H4 (cell line): Measurements from ENCODE around the gene KDM4C. TPM values are rescaled to one million over a fixed set of nuclear protein-coding genes. Genes with fewer than 3 reads are reported as not detected.

Experiments
- DNase-seq: peaks from one replicate; pipeline ENCODE4 v3.0.0-alpha.2; 2015; ENCODE audit warnings: low spot score
- total RNA-seq: library from RNA; depleted of rRNA; stranded (reverse); fragments of >200 nt; shearing (Covaris generic); gene quantifications from 2 replicates; pipeline ENCODE4 v1.2.3, GENCODE V29; 2014

KDM4C gene
- total RNA-seq, 1 experiment from 2014 or later = 4.7 TPM

DNA sequence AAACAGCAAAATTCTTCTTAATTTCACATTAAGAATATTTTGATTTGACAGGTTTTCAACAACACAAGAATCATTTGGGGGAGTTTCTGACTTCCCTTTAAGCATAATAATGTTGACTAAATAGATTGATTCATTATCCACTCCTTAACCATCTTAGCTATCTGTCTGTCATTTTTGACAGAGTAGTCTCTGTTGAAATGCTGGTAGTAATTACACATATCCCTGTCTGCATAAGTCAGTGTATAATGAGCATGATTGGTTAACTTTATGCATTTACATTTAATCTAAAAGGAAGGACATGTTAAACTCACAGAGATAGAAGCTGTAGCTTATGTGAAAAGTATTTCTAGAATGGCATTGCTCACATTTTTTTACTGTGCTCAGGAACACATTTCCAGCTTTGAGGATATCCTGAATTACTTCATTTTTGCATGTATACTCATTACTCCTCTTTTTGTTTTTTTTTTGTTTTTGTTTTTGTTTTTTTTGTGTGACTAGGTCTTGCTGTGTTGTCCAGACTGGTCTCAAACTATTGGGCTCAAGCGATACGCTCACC lies 385.9 kb downstream of the KDM4C start:
- DNase-seq = no peak

DNA sequence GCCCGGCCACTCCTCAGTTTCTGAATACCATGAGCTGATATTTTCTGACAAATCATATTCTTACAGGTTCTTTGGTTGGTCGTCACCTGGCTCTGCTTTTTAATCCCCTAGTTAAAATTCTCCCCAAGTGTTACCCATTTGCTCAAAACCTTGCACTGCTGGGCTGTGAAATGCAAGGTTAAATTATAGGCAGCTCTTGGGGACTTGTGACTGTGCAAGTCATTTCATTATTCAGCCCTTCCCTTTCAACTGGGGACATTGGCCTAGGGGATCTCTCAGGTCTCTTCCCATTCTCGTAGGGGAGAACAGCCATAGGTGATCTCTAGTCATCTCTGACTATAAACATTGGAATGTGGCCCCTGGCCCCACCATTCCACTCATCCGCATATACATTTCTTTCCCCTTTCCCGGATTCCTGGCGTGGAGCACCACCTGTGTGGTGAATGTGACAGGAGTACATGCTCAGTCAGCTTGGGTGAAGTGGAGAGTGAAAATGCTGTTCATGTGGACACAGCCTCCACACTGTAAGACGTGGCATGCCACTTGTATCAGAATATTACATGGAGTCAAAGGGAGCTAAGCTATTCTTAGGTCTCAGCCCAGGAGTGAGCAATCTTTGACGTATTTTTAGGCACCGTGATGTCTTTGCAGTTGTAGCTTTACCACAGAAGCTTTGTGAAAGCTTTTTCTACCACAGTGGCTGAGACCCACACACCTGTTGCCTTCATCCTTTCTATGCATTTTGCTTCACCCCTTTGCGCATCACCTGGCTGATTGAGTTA lies 386.7 kb downstream of the KDM4C start:
- no peak for DNase-seq

- no peak for DNase-seq
Observed at GRCh38 chr9:7145361-7146069, 387.7 kb downstream of the KDM4C start.

- DNase-seq = no peak
Observed at GRCh38 chr9:7146582-7146981, 388.8 kb downstream of the KDM4C start.

DNA sequence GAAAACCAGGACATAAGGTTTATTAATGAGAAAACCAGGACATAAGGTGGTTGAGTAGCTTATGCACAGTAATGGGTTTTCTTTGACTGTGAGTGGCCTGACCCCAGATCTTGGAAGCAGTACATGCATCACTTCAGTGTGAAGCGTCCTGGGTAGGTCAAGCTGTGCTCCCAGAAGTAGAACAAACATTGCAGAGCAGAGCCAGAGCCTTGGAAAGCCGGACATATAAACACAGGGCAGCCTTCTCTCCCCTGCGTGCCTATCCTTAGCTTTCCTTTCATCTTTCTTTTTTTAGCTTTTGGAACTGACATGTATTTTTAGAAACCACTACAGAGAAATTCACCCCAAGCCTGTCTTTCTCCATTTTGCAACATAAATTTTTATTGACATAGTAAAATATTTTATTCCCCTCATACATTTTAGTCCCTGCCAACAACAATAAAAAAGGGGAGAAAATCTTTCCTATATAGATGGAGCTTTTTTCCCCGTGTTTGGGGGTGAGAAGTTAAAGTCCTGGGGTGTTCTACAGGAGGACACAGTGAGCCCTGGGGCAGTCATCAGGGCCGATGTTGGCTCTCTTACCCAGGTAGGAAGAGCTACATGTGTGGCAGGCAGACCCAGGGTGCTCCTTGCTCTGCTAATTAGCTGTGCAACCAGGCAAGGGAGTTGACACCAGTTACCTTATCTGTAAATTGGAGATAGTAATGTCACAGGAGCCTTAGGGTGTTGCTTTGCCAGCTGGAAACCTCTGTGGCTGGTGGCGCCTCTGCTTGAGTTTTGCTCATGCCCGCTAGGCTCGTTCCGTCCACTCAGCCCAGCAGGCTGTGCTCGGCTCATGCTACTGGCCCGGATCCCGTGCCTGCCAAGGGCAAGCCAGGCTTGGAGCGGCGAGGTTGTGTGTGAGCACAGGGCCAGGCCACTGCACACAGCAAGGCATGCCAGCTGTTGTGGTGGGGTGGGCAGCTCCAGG lies 389.6 kb downstream of the KDM4C start:
- DNase-seq = no peak

GRCh38 chr9:7148243-7148765 lies 390.5 kb downstream of the KDM4C start:
- DNase-seq = no peak

DNA sequence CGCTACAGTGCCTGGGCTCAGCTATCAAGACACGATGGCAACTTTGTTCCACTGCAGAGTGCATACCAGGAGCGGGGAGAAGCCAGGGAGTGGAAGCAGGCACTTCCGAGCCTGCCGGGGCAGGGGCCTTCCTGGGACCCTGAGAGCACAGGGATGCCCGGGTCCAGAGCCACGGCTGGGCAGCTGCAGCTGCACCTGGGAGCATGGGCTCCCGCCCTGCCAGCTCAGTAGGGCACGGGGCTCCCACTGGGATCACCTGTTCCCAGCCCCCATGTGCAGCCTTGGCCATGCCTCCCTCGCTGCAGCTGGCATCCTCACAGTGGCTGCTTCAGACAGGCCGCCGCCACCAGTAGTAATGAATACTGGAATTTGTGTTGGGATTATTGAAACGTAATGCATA lies 391.5 kb downstream of the KDM4C start:
- DNase-seq = no peak

- no peak for DNase-seq
Observed at GRCh38 chr9:7150153-7150890, 392.5 kb downstream of the KDM4C start.

GRCh38 chr9:7153134-7153533 lies 395.4 kb downstream of the KDM4C start:
- DNase-seq = no peak

- no peak for DNase-seq
Observed at GRCh38 chr9:7153566-7153965, 395.8 kb downstream of the KDM4C start.

DNA sequence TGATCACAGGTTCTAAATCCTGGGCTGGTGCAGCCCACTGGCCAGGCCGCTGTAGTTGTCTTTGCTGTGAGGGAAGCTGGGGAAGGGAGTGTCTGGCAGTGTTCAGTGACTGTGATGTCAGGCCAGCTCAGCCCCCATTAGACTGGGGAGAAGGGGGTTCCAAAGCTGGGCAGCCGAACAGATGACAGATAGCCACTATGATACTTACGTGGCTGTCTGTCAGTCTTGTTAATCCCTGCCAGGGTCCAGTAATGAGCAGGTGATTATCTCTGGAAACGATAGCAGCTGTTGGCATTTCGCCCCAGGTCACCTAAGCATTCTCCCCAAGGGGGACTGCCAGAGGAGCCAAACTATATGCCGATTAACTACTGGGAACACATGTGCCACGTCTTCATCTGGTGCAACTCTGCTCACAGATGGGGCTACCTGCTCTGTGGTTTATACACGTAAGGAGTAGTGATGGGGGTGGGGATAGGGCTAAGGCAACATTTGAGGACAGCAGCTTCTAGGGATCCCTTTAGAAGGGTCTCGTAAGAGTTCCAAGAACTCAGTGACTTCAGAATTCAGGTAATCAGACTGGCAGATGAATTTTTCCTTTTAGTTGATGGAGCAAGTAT lies 396.3 kb downstream of the KDM4C start:
- DNase-seq = no peak

DNA sequence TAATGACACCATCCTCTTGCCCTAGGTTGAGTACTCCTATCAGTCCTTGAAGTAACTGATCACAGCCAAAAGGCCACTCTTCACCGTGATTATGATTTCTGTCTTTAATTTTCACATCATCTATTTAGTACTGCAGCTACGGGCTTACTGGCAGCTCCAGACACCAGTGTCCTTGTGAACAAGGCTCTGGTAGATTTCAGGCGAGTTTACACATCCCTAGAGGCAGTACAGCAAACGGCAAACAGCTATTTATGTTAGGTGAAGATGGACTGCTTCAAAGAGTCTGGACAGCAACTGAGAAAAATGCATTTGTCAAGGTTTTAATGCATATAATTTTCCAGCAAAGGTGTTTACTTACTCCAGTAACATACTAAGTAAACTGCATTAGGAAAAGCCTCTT lies 396.9 kb downstream of the KDM4C start:
- DNase-seq = no peak

DNA sequence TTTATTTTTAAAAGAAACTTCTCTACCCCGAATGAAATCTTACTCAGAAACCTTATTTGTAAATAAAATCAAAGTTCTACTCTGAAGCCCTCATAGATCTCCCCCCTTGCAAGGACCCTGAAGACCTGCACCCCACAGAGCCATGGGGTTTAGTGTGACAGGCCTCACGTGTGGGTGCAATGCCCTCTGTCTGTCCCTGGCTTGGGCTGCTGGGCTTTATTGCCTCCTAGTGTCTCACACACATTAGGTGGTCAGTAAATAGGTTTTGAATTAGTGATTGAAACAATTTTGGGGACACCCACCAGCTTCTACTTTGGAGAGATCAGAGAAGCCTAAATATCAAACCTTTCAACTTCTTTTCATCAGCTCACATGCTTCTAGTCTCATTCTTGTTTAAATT lies 403.7 kb downstream of the KDM4C start:
- no peak for DNase-seq

GRCh38 chr9:7163932-7164331 lies 406.2 kb downstream of the KDM4C start:
- no peak for DNase-seq

- DNase-seq = no peak
Observed at GRCh38 chr9:7164440-7165330, 406.9 kb downstream of the KDM4C start.

DNA sequence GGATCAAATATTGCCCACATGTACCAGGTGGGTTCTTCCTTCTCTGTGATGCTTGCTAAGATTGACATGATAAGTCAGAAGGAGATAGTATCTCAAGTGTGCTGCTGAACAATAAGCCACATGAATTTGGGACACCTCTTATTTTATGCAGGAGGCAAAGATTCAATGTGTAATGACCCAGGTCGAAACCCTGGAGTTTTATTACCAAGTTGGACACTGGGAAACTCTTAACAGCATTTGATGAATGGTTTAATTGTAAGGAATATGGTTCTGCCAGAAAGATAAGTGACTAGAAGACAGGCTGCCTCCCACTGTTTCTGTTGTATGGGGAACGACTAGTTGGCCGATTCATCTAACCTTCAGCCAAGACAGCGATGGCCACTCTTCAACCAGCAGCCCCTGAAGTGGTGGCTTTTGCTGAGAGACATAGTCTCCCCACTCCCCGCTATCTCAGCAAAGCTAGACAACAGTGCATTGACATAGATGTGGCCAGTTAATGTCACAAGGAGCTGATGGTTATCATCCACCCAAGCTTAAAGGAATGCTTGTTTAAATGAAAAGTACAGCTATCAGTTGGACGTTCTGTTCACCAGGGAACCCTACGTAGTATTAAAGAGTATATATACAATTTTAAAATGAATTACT lies 407.7 kb downstream of the KDM4C start:
- DNase-seq = no peak

- DNase-seq = no peak
Observed at GRCh38 chr9:7166074-7166473, 408.3 kb downstream of the KDM4C start.

- no peak for DNase-seq
Observed at GRCh38 chr9:7169717-7170389, 412.1 kb downstream of the KDM4C start.
